Glomerular endothelial cell (primary cell): ENCODE measurements around the gene TMEM72. TPM values are rescaled to one million over a fixed set of nuclear protein-coding genes. Genes with fewer than 3 reads are reported as not detected.

Source experiments
- DNase-seq: peaks from one replicate; pipeline ENCODE4 v3.0.0-alpha.2; 2011; ENCODE audit warnings: low read depth, low spot score; ENCODE audit errors: extremely low read depth
- total RNA-seq: library from RNA; depleted of rRNA; stranded (reverse); fragments of >200 nt; gene quantifications from 2 replicates; pipeline ENCODE4 v1.2.3, GENCODE V29; 2015

The TMEM72 gene
- total RNA-seq, 1 donor from 2014 or later = not detected

DNA sequence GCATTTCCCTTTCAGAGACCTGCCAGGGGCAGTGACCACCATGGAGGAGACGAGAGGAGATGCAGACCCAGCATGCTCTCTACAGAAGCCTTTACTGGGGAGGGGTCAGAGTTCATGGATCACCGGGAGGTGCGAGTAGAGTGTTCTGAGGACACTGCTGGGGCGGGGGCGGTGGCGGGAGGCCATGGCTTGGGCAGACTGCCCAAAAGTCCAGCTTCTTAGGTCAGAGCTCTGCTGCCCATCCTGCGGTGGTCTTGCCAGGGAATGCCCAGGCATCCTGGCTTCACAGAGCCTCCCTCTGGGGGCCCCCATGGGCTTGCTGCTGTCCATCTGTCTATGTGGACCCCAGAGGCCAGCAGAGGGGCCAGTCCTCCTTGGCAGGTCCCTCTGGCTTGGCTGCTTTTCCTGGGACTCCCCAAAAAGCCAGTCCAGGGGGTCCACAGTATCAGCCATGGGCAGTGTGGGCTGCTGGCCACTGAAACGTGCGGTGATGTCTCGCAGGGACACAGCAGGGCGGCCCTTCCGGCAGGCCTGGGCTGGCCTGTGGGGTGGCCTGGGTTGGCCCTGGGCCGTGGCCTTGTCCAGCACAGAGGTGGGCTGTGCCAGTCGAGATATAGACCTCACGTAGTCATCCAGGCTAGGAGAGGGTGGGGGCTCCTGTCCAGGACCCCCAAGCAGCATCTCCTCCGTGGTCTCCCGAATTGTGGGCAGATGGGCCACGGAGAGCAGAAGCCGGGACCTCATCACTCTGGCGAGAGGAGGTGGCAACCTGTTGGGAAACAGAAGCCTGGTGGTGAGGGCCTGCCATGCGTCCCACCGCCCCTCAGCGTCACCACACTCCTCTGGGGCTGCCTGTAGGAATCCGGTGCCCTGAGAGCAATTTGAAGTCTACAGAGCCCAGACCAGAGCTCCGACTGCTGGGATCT lies 66.4 kb downstream of the TMEM72 start:
- DNase-seq = no peak

GRCh38 chr10:44978213-44978569 lies 67.1 kb downstream of the TMEM72 start:
- DNase-seq = no peak

- DNase-seq = peak; percentile 95
Measured at GRCh38 chr10:44978570-44979280, 67.6 kb downstream of the TMEM72 start, which contains the start of gene DEPP1. TSS of gene DEPP1 (minus strand) at chr10:44978809. CDS start at chr10:44978030, 779 bp downstream.

DNA sequence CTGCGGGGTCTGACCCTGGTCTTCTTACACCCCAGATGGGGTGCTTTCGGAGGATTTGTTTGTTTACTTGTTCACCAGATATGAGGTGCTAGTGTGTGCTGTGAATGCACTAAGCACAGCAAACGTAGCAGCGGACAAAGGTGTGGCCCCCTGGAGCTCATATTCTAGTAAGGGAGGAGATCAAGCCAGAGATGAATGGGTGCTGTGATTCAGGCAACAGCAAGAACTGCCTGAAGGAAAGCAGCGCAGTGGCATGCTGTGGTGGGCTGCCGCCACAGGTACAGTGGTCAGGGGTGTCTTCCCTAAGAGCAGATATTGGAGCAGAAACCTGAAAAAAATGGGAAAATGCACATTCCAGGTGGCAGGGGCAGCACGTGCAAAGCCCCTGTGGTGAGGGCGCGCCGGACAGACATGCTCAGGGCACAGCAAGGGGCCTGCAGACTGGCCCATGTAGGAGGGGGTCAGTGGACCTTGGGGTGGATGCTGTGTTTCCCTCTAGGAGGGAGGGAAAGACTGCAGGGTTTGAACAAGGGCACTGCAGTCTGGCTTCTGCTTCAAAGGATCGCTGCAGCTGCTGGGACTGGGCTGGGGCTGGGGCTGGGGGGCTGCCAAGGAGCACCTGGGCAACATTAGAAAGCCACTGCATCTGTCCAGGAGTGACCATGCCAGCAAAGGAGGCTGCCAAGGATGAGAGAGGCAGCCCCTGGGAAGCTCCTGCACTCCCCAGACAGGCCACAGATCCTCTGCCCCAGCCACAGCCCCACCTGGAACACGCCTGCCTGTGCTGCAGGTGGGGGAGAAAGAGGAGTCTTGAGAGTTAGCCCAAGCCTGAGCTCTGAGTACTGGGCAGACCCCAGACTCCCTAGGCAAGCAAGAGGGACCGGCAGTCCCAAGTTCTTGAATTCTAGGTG lies 68.4 kb downstream of the TMEM72 start:
- no peak for DNase-seq

GRCh38 chr10:44980309-44981171 lies 69.4 kb downstream of the TMEM72 start:
- no peak for DNase-seq

DNA sequence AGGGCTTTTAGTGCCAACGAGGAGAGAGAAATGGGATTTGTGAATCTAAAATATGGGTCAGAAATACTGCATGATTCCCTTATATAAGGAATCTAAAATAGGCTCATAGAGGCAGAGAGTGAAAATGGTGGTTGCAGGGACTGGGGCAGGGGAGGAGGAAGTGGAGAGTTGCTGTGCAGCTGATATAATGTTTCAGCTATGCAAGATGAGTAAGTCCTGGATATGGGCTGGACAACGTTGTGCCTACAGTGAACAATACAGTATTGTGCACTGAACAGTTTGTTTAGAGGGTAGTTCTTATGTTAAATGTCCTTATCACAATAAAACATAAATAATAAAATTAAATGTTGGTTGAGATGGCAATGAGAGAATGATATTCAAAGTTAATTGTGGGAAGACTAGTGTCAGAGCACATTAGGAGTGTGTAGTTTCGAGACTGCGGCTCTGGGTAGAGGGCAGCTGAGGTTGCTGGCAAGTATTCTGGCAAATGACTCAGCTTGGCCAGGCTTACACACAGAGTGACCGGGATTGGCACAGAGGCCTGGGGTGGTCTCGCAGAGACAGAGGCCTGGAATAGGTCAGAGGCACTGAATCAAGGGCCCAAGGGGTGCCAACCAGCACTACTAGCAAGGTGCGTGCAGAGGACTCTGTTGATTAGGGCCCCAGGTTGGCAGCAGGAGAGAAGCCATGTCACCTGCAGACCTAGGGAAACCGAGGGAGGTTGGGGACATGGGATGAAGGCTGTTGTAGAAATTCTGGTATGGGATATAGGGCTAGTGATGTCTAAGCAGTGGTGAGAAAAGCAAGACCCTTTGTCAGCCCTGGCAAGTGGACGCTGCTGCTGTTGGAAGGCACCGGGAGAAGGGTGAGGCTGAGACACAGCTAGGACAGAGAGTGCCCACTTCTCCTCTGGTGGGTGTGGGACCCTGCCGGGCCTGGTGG lies 70.3 kb downstream of the TMEM72 start:
- no peak for DNase-seq

GRCh38 chr10:44982114-44982460 lies 71.0 kb downstream of the TMEM72 start:
- no peak for DNase-seq

GRCh38 chr10:44982496-44982895 lies 71.4 kb downstream of the TMEM72 start:
- DNase-seq = no peak

DNA sequence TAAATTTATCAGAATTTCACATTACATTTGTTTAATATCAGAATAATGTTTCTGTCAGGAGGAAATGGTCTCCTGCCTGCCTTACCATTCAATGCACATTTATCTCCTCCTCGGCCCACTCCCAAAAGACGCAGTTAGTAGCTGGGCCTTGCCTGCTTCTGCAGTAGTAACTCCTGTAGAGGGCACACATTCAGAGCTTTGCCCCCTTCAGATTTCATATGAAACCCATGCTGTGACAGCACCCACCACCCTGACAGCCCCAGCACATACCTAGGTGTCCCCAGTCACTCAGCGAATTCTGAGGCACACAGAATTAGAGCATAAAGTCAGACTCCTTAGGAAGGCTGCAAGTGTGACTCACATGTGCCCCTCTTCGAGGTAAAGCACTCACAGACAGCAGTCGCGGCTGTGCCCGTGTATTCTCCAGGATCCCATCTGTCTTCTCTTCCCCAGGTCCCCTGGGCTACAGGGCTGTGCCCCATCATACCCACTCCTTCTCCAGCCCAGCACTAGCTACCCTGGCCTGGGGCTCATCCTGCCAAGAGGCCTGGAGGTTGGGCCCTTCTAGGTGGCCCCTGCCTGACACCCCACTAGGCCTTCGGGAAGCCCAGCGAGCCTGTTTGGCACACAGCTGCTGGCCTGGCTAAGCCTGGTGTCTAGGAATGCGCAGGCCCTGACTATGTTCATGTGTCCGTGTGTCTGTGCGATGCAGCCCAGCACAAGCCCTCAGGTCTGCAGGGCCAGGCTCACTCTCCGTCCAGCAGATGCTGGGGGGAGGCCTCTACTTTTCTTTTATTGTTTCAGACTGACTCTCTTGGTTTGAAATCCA lies 72.1 kb downstream of the TMEM72 start:
- no peak for DNase-seq

- DNase-seq = no peak
Measured at GRCh38 chr10:44983895-44984278, 72.8 kb downstream of the TMEM72 start.

DNA sequence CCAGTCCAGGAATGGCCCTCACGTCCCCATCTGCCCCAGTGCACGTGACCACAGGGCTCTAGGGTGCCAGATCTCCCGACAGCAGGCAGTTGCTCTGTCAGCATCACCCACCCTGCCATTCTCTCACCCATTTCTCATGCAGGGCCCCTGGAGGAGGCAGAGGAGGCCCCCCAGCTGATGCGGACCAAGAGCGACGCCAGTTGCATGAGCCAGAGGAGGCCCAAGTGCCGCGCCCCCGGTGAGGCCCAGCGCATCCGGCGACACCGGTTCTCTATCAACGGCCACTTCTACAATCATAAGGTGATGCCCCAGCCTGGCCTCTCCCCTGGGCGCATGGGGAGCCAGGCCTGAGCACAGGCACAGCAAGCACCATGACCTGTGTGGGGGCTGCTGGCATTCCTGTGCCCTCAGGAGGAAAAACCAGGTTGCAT lies 73.5 kb downstream of the TMEM72 start:
- no peak for DNase-seq

- DNase-seq = no peak
Measured at GRCh38 chr10:44985175-44985681, 74.1 kb downstream of the TMEM72 start.

DNA sequence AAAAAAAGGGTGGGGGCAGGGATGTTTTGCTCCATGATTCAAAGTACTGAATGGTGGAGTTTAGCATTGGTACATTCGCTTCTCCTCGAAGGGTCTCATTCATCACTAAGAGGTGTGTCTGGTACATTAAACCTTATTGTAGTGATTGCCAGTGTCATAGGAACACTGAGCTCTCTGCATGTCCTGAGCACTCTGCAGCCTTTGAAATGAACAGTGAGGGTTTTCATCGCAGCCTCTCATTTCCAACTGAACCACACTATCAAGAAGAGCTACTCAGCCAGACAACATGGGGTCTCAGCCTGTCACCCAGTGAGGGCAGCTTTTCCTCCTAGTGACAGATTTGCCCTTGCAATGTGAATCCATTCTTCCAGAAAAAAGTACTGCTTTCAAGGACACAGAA lies 75.0 kb downstream of the TMEM72 start:
- no peak for DNase-seq

Other genes starting within 250 kb of the TMEM72 start
- 8.9 and 20.4 TPM in 2 replicates for gene RASSF4, start 48.5 kb downstream of the TMEM72 start, total RNA-seq
- 156 and 628 TPM in 2 replicates for gene DEPP1, start 67.5 kb downstream of the TMEM72 start, total RNA-seq
- gene ZNF22, start 89.6 kb downstream of the TMEM72 start, total RNA-seq = 18.5 and 22.5 TPM in 2 replicates